Measurements from ENCODE around the gene CLDN4. TPM values are rescaled to one million over a fixed set of nuclear protein-coding genes. Genes with fewer than 3 reads are reported as not detected.

CLDN4 gene
- total and polyA plus RNA-seq, 9 of the 15 experiments (the other 6 are each of a cell fraction or from before 2014, with no cell fraction given): 0.05 to 0.60 (median 0.06) TPM; not detected in 3

- TF ChIP-seq TEAD4 (IDR thresholded peaks at IDR 0.05; ENCODE audit: low read length): 0 out of 2 replicates have a peak, but pooled peaks have one; percentile 32
- no peak for TF ChIP-seq TEAD4 (CRISPR knock-in tag; IDR thresholded peaks at IDR 0.05; ENCODE audit: borderline replicate concordance)
- peak; percentile 59 for TF ChIP-seq SMAD4 (CRISPR knock-in tag; conservative IDR thresholded peaks at IDR 0.05)
- no peak for TF ChIP-seq KLF13 (tag; IDR thresholded peaks at IDR 0.05; ENCODE audit: borderline replicate concordance, low read depth)
- no peak for TF ChIP-seq ZBTB9 (CRISPR knock-in tag; IDR thresholded peaks at IDR 0.05)
- TF ChIP-seq NBN (IDR thresholded peaks at IDR 0.05; ENCODE audit: low read depth): no peak
- TF ChIP-seq JUN (IDR thresholded peaks at IDR 0.05; ENCODE audit: borderline replicate concordance, low read depth, low read length): no peak
- TF ChIP-seq JUN (CRISPR knock-in tag; IDR thresholded peaks at IDR 0.05; ENCODE audit: borderline replicate concordance): no peak
- TF ChIP-seq ELF2 (CRISPR knock-in tag; IDR thresholded peaks at IDR 0.05): no peak
- TF ChIP-seq NR2C1 (IDR thresholded peaks at IDR 0.05): no peak
- TF ChIP-seq NR2C1 (tag; IDR thresholded peaks at IDR 0.05): no peak
- no peak for TF ChIP-seq CBX2 (IDR thresholded peaks at IDR 0.05; ENCODE audit: insufficient read depth, low read length, poor library complexity, severe bottlenecking)
- TF ChIP-seq PRDM10 (IDR thresholded peaks at IDR 0.05; ENCODE audit: partially characterized antibody): no peak
- peak; percentile 40; the same call in 1 of the 2 replicates for TF ChIP-seq ATF3 (IDR thresholded peaks at IDR 0.05)
- TF ChIP-seq ATF3 (CRISPR knock-in tag; conservative IDR thresholded peaks at IDR 0.05): no peak
- peak; percentile 44; the same call in 1 of the 2 replicates for TF ChIP-seq TAL1 (IDR thresholded peaks at IDR 0.05)
- TF ChIP-seq ZNF354B (CRISPR knock-in tag; IDR thresholded peaks at IDR 0.05): no peak
- TF ChIP-seq SPI1 (IDR thresholded peaks at IDR 0.05; ENCODE audit: borderline replicate concordance, low read depth, low read length): peak; percentile 57; the same call in 1 of the 2 replicates
- peak; percentile 38; the same call in 1 of the 2 replicates for TF ChIP-seq GABPA (tag; conservative IDR thresholded peaks at IDR 0.05; ENCODE audit: low read depth)
- TF ChIP-seq ASH1L (IDR thresholded peaks at IDR 0.05; ENCODE audit: borderline replicate concordance, low read depth, partially characterized antibody): no peak
- TF ChIP-seq EP300 (IDR thresholded peaks at IDR 0.05; ENCODE audit: low read length): peak; percentile 17; the same call in 1 of the 2 replicates
- TF ChIP-seq ZNF696 (CRISPR knock-in tag; conservative IDR thresholded peaks at IDR 0.05): no peak
- no peak for TF ChIP-seq ATF1 (CRISPR knock-in tag; IDR thresholded peaks at IDR 0.05)
- TF ChIP-seq ATF1 (tag; IDR thresholded peaks at IDR 0.05): peak; percentile 58; the same call in 1 of the 2 replicates
- no peak for TF ChIP-seq CHD2 (IDR thresholded peaks at IDR 0.05; ENCODE audit: low read depth, low read length)
Measured at GRCh38 chr7:73844131-73844547, 13.3 kb downstream of the CLDN4 start (continued).

Measured in K562 (cell line).